ENCODE data around the gene TMEM220. TPM values are rescaled to one million over a fixed set of nuclear protein-coding genes. Genes with fewer than 3 reads are reported as not detected.

TMEM220 gene
- total RNA-seq, result 0.21 and 0.90 TPM in 2 replicates

DNA sequence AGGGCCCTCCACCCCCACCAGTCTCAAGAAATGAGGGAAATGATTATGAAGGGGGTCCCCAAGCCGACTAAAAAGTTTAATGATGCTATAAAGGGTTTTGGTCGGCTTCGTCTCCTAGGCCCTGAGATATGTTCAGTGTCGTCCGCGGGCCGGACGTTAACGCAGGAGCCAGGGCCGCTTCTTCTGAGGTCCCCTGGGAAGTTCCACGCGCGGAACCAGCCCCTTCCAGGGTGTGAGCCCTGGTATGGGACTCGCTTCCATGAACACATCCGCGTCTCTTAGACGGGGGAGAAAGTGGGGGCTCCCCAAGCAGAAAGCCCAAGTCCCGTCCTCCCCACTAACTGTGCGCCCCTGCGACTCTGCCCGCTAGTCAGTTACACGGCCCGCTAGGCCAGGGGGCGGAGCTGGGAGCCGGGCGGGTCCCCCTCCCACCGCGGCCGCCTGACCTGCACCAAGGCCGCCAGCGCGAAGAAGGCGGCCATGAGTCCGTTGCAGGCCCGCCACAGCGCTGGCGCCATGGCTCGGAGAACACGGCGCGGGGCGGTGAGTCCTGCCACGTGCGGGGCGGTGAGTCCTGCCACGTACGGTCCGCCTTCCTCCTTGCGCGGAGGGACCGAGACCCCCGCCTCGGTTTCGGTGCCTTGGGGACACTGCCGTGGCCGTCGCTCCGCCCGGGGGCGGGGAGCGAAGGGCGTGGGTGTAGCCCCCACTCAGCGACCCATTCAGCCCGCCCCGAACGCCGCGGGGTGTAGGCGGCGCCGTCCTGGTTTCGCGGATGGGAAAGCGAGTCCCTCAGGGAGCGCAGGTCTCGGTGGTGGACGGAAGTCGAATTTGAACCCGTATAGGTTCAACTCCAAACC lies at the start of gene TMEM220:
TSS of gene TMEM220 (minus strand) at position 690 of the 860 bp plus-strand sequence. CDS start at position 518, 172 bp downstream.
- Mint-ChIP-seq H3K4me1 (ENCODE audit: low read depth) (peaks cover 23% of the 10 kb centered on the region), H3K4me3 (ENCODE audit: low read depth) (peak within 1 kb of the TSS; percentile 87), H3K9me3 (no peaks in the 10 kb centered on the region), H3K27me3 (ENCODE audit: low read depth) (peaks cover 17% of the 10 kb centered on the region), H3K27ac (peak within 1 kb of the TSS; percentile 8), H3K36me3 (ENCODE audit: low read depth) (no peaks in the 10 kb centered on the region)
- no peak for DNase-seq (ENCODE audit: low spot score)
- intact Hi-C loops (cut with micrococcal nuclease), result no loop called here

DNA sequence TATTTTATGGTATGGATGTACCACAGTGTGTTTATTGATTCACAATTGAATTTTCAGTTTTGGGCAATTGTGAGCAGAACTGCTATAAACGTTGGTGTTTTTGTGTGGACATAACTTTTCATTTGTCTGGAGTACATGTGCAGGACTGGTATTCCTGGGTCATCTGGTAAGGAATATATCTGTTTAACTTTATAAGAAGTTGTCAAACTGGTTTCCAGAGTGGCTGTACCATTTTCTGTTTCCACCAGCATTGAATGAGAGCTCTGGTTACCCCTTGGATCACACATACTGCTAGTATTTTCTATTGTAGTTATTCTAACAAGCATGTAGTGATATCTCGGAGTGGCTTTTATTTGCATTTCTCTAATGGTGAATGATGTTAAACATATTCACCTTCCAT lies 49.8 kb upstream of the TMEM220 start:
- intact Hi-C loops (cut with micrococcal nuclease), result no loop called here
- Mint-ChIP-seq H3K27ac (no peak overlapping the region), H3K4me3 (ENCODE audit: low read depth) (no peak overlapping the region), H3K9me3 (peaks cover 6% of the 10 kb centered on the region), H3K27me3 (ENCODE audit: low read depth) (peaks cover 3% of the 10 kb centered on the region), H3K36me3 (ENCODE audit: low read depth) (no peaks in the 10 kb centered on the region), H3K4me1 (ENCODE audit: low read depth) (no peaks in the 10 kb centered on the region)
- no peak for DNase-seq (ENCODE audit: low spot score)

DNA sequence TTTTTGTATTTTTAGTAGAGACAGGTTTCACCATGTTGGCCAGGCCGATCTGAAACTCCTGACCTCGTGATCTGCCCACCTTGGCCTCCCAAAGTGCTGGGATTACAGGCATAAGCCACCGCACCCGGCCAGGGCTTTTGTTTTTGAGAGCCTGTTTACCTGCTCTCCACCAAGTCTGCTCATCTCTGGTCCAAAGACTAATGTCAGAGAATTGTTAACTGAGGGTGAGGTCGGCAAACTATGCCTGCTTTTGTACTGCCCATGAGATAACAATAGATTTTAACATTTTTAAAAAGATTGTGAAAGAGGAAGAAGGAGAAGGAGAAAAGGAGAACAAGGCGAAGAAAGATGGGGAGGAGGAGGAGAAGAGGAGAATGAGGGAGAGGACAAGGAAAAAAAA lies 48.1 kb upstream of the TMEM220 start:
- H3K9me3 Mint-ChIP-seq, result peaks cover 6% of the 10 kb centered on the region
- no peak for DNase-seq (ENCODE audit: low spot score)
- no peaks in the 10 kb centered on the region for H3K36me3 Mint-ChIP-seq (ENCODE audit: low read depth)
- no peak overlapping the region for H3K4me3 Mint-ChIP-seq (ENCODE audit: low read depth)
- no peaks in the 10 kb centered on the region for H3K4me1 Mint-ChIP-seq (ENCODE audit: low read depth)
- intact Hi-C loops (cut with micrococcal nuclease), result no loop called here
- no peak overlapping the region for H3K27ac Mint-ChIP-seq
- peaks cover 2% of the 10 kb centered on the region for H3K27me3 Mint-ChIP-seq (ENCODE audit: low read depth)

DNA sequence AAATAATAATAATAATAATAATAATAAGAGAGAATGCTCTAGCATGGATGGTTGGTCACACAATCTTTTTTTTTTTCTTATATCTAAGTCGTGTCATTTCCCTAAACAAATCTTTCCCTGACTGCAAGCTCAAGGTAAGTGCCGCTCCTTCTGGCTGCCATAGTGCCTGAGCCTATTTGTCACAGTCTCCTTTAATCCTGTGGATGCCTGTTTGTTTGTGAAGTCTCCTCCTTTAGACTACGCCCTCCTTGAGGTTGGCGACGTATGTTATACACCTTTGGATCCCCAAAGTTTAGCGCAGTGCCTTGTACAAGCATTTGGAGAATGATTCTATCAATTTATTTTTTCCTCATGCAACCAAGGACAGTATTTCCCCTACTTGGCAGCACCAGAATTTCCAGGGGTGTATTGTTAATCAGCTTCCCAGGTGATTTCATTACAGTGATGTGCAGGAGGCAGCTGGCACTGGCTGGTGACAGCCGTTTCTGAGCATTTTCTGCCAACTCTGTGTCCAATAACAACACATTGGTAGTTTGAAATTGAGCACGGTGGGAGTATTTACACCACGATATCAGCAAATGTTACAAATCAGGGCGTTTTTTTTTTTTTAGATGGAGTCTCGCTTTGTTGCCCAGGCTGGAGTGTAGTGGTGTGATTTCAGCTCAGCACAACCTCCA lies 47.4 kb upstream of the TMEM220 start:
- no peak for DNase-seq (ENCODE audit: low spot score)
- Mint-ChIP-seq H3K9me3 (peaks cover 10% of the 10 kb centered on the region), H3K27ac (no peak overlapping the region), H3K4me1 (ENCODE audit: low read depth) (no peaks in the 10 kb centered on the region), H3K4me3 (ENCODE audit: low read depth) (no peak overlapping the region), H3K27me3 (ENCODE audit: low read depth) (no peaks in the 10 kb centered on the region), H3K36me3 (ENCODE audit: low read depth) (no peaks in the 10 kb centered on the region)
- intact Hi-C loops (cut with micrococcal nuclease), result no loop called here

DNA sequence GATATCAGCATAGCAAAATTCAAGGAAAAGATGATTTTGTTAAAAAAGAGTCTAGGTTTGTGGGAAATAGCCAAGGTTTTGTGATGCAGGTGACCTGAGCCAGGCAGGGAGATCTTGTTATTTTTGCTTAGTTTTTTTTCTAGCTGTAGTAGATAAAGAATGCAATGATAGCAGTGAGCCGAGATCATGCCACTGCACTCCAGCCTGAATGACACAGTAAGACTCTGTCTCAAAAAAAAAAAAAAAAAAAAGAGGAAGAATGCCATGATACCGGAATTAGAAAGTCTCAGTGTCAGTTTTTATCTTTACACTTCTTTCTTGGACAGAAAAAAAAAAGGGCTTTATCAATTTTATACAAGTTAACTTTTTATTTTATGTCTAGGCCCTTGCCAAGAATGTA lies 46.6 kb upstream of the TMEM220 start:
- no peak for DNase-seq (ENCODE audit: low spot score)
- no peaks in the 10 kb centered on the region for H3K27me3 Mint-ChIP-seq (ENCODE audit: low read depth)
- H3K36me3 Mint-ChIP-seq (ENCODE audit: low read depth), result no peaks in the 10 kb centered on the region
- no peak overlapping the region for H3K4me3 Mint-ChIP-seq (ENCODE audit: low read depth)
- H3K27ac Mint-ChIP-seq, result no peak overlapping the region
- intact Hi-C loops (cut with micrococcal nuclease), result no loop called here
- no peaks in the 10 kb centered on the region for H3K4me1 Mint-ChIP-seq (ENCODE audit: low read depth)
- peaks cover 18% of the 10 kb centered on the region for H3K9me3 Mint-ChIP-seq

DNA sequence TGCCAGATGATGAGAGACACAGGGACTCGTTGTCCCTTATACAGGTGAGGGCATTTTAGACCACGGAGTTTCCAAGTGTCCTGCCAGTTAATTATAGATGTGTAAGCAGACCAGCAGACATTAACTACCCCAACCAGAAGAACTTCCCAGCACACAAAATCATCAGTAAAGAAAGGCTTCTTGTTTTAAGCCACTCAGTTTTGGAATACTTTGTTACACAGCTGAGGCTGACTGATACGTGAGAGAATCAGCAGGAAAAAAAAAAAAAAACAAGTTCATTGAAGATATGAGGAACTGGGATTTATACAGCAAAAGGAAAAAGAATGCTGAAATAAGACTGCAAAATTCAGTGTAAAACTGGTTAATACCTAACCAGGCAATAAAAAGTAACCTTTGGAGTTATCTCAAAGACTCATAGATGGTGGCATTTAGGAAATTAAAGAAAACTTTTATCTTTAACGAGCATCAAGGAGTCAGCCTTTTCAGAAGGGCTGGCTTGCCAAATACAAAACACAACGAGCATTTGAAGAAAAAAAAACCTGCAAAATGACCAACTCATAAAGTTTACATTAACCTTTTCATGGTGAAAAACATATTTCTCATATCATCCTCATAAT lies 46.0 kb upstream of the TMEM220 start:
- DNase-seq (ENCODE audit: low spot score), result no peak
- H3K9me3 Mint-ChIP-seq, result peaks cover 20% of the 10 kb centered on the region
- H3K4me1 Mint-ChIP-seq (ENCODE audit: low read depth), result no peaks in the 10 kb centered on the region
- no peaks in the 10 kb centered on the region for H3K27me3 Mint-ChIP-seq (ENCODE audit: low read depth)
- H3K36me3 Mint-ChIP-seq (ENCODE audit: low read depth), result no peaks in the 10 kb centered on the region
- H3K4me3 Mint-ChIP-seq (ENCODE audit: low read depth), result no peak overlapping the region
- intact Hi-C loops (cut with micrococcal nuclease), result no loop called here
- H3K27ac Mint-ChIP-seq, result no peak overlapping the region

DNA sequence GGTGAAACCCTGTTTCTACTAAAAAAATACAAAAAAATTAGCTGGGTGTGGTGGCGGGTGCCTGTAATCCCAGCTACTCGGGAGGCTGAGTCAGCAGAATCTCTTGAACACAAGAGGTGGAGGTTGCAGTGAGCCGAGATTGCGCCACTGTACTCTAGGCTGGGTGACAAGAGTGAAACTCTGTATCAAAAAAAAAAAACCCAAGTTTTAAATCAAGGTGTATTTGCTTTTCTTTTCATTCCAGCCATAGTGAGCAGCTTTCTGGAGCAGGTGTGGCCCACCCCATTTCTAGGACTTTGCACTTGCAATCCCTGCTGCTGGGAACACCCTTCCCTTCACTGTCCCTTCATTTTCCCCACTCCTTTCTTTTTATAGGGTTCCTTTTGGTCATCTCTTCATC lies 45.2 kb upstream of the TMEM220 start:
- intact Hi-C loops (cut with micrococcal nuclease), result no loop called here
- peaks cover 20% of the 10 kb centered on the region for H3K9me3 Mint-ChIP-seq

DNA sequence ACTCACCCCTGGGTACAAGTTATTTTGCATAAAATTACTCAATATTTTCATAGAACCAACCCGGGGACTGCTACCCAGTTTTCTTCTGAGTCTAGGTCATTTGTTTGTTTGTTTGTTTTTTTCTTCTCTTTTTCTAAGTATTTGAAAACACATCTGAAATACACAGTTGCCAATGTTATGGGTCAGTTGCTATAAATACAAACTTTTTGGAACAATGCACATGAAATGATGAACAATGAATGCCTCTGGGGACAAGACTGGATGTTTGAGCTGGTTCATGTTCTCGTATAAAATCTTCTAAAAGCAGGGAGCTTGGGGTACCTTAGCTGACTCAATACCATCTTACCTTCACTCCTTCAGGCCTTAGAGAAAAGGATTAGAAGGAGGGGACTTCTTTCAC lies 43.6 kb upstream of the TMEM220 start:
- Mint-ChIP-seq H3K4me1 (ENCODE audit: low read depth) (no peaks in the 10 kb centered on the region), H3K27me3 (ENCODE audit: low read depth) (no peaks in the 10 kb centered on the region), H3K9me3 (peaks cover 20% of the 10 kb centered on the region), H3K4me3 (ENCODE audit: low read depth) (no peak overlapping the region), H3K27ac (no peak overlapping the region), H3K36me3 (ENCODE audit: low read depth) (no peaks in the 10 kb centered on the region)
- intact Hi-C loops (cut with micrococcal nuclease), result no loop called here
- no peak for DNase-seq (ENCODE audit: low spot score)

More for the DNA sequence above, 45.2 kb upstream of the TMEM220 start:
- Mint-ChIP-seq H3K27ac (no peak overlapping the region), H3K27me3 (ENCODE audit: low read depth) (no peaks in the 10 kb centered on the region), H3K4me3 (ENCODE audit: low read depth) (no peak overlapping the region), H3K36me3 (ENCODE audit: low read depth) (no peaks in the 10 kb centered on the region), H3K4me1 (ENCODE audit: low read depth) (no peaks in the 10 kb centered on the region)
- no peak for DNase-seq (ENCODE audit: low spot score)

DNA sequence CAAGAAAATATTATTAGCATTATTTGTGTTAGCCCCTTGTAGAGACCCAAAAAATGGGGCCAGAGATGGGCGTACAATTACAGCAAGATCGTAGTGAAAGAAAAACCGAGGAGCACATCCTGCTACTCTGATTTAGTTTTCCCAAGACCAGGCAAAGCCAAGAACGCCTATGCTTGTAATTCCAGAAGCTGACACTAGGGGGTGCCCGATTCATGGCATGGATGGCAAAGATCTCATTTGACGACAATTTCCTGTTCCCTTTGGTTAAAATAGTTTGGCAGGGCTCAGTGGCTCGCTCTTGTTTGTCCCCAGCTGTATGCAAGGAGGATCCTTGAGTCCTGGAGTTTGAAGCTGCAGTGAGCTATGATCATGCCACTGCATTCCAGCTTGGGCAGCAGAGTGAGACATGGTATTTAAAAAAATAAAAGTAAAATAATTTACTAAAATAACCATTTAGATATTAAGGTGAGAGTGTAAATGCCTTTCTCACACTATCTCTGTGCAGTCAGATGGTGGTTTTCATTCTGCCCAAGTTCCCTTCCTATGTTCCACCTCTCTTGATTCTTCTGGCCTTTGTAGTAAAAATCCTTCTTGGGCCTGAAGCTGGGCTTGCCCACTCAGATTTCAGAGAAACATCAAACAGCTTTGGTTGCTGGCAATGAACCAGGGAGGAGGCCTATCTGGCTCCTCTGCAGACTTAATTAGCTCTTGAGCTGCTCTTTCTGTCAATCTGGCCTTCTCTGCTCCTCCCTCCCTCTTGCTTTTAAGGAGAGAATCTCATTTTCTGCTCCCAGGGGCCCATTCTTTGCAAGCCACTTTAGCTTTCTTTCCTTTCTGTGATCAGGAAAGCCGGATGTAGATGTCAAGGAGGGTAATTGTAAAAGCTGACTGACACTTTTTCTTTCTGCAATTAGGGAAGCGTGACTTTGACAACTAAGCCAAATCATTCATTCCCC lies 42.9 kb upstream of the TMEM220 start:
- H3K4me3 Mint-ChIP-seq (ENCODE audit: low read depth), result no peak overlapping the region

DNA sequence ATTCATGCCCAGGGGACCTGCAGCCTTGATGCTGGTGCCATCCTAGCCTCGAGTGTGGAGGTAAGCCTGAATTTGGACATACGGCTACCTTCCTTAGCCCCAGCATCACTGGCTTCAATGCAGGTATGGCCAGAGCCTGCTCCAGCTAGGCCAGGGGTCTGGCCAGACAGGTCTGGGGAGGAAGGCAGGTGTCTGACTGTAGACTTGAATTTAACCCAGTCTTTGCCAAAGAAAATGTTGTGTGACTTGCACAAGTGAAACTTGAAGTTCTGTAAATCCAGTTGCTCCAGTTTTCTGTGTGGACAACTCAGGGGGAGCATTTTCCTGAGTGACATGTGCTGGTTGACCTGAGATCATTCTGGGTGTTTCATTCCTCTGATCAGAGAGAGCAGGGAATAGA lies 41.3 kb upstream of the TMEM220 start:
- no peak overlapping the region for H3K4me3 Mint-ChIP-seq (ENCODE audit: low read depth)
- H3K27me3 Mint-ChIP-seq (ENCODE audit: low read depth), result no peaks in the 10 kb centered on the region
- DNase-seq (ENCODE audit: low spot score), result no peak
- intact Hi-C loops (cut with micrococcal nuclease), result no loop called here
- no peaks in the 10 kb centered on the region for H3K4me1 Mint-ChIP-seq (ENCODE audit: low read depth)
- peaks cover 20% of the 10 kb centered on the region for H3K9me3 Mint-ChIP-seq
- H3K27ac Mint-ChIP-seq, result no peak overlapping the region
- no peaks in the 10 kb centered on the region for H3K36me3 Mint-ChIP-seq (ENCODE audit: low read depth)

More for the DNA sequence above, 42.9 kb upstream of the TMEM220 start:
- Mint-ChIP-seq H3K36me3 (ENCODE audit: low read depth) (no peaks in the 10 kb centered on the region), H3K27ac (no peak overlapping the region), H3K27me3 (ENCODE audit: low read depth) (no peaks in the 10 kb centered on the region), H3K9me3 (peaks cover 20% of the 10 kb centered on the region), H3K4me1 (ENCODE audit: low read depth) (no peaks in the 10 kb centered on the region)
- no peak for DNase-seq (ENCODE audit: low spot score)
- intact Hi-C loops (cut with micrococcal nuclease), result loop anchor here (1.0 kb wide), 1 partner anchor 73 kb away; no protein-coding TSS in a partner anchor

DNA sequence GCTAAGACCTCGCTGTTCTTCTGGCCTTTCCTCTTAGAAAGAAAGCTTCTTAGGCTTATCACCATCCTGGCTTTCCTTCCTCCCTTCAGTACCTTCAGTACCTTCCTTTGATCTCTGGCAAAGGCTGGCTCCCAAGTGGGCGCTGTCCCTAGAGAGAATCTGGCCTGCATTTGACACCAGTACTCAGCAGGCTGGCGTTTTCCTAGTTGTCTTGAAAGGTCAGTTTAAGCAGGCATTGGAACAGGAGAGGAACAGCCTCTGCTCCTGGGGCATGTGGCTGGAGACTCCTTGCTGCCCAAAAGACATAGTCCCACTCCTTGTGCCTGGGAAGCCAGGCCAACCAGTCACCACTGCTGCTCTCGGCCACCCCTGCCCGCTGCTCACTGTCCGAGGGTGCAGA lies 40.0 kb upstream of the TMEM220 start:
- DNase-seq (ENCODE audit: low spot score), result no peak
- intact Hi-C loops (cut with micrococcal nuclease), result no loop called here
- H3K27ac Mint-ChIP-seq, result no peak overlapping the region
- H3K4me3 Mint-ChIP-seq (ENCODE audit: low read depth), result no peak overlapping the region
- H3K27me3 Mint-ChIP-seq (ENCODE audit: low read depth), result no peaks in the 10 kb centered on the region
- no peaks in the 10 kb centered on the region for H3K36me3 Mint-ChIP-seq (ENCODE audit: low read depth)
- peaks cover 14% of the 10 kb centered on the region for H3K9me3 Mint-ChIP-seq
- H3K4me1 Mint-ChIP-seq (ENCODE audit: low read depth), result no peaks in the 10 kb centered on the region

DNA sequence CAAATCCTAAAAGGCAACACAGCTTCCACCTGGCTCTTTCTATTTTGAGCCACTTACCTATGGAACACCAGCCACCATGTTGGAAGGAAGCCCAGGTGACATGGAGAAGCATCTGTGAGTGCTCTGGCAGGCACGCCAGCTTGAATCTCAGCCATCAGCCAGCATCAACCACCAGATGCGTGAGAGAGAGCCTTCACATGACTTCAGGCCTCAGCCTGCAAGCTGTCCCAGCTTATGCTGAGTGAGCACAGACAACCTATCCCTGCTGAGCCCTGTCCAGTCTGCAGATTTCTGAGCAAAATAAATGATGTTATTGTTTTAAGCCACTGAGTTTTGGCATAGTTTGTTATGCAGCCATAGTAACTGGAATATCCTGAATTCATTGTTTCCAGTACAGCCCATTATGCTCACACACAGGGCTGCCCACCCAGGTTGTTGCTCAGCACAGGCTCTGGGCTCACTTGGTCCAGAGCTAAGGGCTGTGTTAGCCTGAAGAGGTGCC lies 39.0 kb upstream of the TMEM220 start:
- H3K27me3 Mint-ChIP-seq (ENCODE audit: low read depth), result no peaks in the 10 kb centered on the region
- intact Hi-C loops (cut with micrococcal nuclease), result no loop called here
- H3K9me3 Mint-ChIP-seq, result peaks cover 14% of the 10 kb centered on the region
- no peak overlapping the region for H3K27ac Mint-ChIP-seq
- no peaks in the 10 kb centered on the region for H3K4me1 Mint-ChIP-seq (ENCODE audit: low read depth)
- no peak overlapping the region for H3K4me3 Mint-ChIP-seq (ENCODE audit: low read depth)
- no peaks in the 10 kb centered on the region for H3K36me3 Mint-ChIP-seq (ENCODE audit: low read depth)
- no peak for DNase-seq (ENCODE audit: low spot score)
